HepG2 (cell line): Measurements from ENCODE around the gene NCBP2. TPM values are rescaled to one million over a fixed set of nuclear protein-coding genes. Genes with fewer than 3 reads are reported as not detected.

Experiments used
- SOX6 ChIP-seq, 2 experiments: fragments of 450-650 bp in 1 of 2; sonication (generic) in 1 of 2; formaldehyde crosslinking in 1 of 2; IDR thresholded peaks; 2 replicates each; pipeline versions ENCODE4 v1.4.0 to v1.6.1; 2017 to 2020; ENCODE audit warnings: antibody characterized with exemption in 1 of 2, mild to moderate bottlenecking in 1 of 2, missing genetic modification reagents in 1 of 2
- TCF12 ChIP-seq, 2 experiments: fragments of 450-650 bp in 1 of 2; sonication (generic) in 1 of 2; formaldehyde crosslinking in 1 of 2; IDR thresholded peaks; 2 replicates each; pipeline versions ENCODE4 v1.6.1 to v1.8.0; 2017 to 2022; ENCODE audit warnings: antibody characterized with exemption in 1 of 2, mild to moderate bottlenecking in 1 of 2, missing genetic modification reagents in 1 of 2, moderate library complexity in 1 of 2
- ZNF605 ChIP-seq: sonication (generic); formaldehyde crosslinking; IDR thresholded peaks from 2 replicates; pipeline ENCODE4 v1.8.0; 2022; ENCODE audit warnings: mild to moderate bottlenecking, missing genetic modification reagents
- polyA plus RNA-seq, 8 experiments: library from polyadenylated mRNA; depleted of rRNA in 3 of 8; stranded (reverse) in 7 of 8; unstranded in 1 of 8; fragments of >200 nt; fragmentation: Illumina TruSeq in 4 of 8; extraction: Trizol in 4 of 8; gene quantifications; 2 replicates each; pipeline versions ENCODE4 v1.2.1 to v1.2.3, GENCODE V29; 2011 to 2016; ENCODE audit warnings: low read depth in 4 of 8, missing spikeins in 1 of 8, mixed read lengths in 1 of 8; ENCODE audit not compliant: insufficient read depth in 1 of 8
- total RNA-seq, 5 experiments: library from RNA; depleted of rRNA; stranded (reverse); fragments of >200 nt; fragmentation: Illumina TruSeq; extraction: Trizol; gene quantifications; 2 replicates each; pipeline ENCODE4 v1.2.3, GENCODE V29; 2016; ENCODE audit warnings: low read depth in 1 of 5
- TF ChIP-seq, protein P1 (sequence below), 2 experiments: sonication (generic) in 1 of 2; formaldehyde crosslinking in 1 of 2; IDR thresholded peaks; 2 replicates each; pipeline versions ENCODE4 v1.6.1 to v1.9.0; 2014 to 2022; ENCODE audit warnings: antibody characterized with exemption in 1 of 2, borderline replicate concordance in 1 of 2, inconsistent platforms in 1 of 2, low read depth in 1 of 2, missing genetic modification reagents in 1 of 2
- TF ChIP-seq, protein P2 (sequence below): sonication (generic); formaldehyde crosslinking; IDR thresholded peaks from 2 replicates; pipeline ENCODE4 v1.4.0; 2020; ENCODE audit warnings: missing genetic modification reagents
- TF ChIP-seq, protein P3 (sequence below), 2 experiments: fragments of 450-650 bp in 1 of 2; sonication (generic) in 1 of 2; formaldehyde crosslinking in 1 of 2; IDR thresholded peaks; 2 replicates each; pipeline versions ENCODE4 v1.6.1 to v1.8.0; 2016 to 2022; ENCODE audit warnings: antibody characterized with exemption in 1 of 2, mild to moderate bottlenecking in 1 of 2, missing genetic modification reagents in 1 of 2

The NCBP2 gene
- total and polyA plus RNA-seq, 2 of the 13 experiments (the other 11 are each of a cell fraction or from before 2014, with no cell fraction given), result 58.7 to 95.5 TPM

DNA sequence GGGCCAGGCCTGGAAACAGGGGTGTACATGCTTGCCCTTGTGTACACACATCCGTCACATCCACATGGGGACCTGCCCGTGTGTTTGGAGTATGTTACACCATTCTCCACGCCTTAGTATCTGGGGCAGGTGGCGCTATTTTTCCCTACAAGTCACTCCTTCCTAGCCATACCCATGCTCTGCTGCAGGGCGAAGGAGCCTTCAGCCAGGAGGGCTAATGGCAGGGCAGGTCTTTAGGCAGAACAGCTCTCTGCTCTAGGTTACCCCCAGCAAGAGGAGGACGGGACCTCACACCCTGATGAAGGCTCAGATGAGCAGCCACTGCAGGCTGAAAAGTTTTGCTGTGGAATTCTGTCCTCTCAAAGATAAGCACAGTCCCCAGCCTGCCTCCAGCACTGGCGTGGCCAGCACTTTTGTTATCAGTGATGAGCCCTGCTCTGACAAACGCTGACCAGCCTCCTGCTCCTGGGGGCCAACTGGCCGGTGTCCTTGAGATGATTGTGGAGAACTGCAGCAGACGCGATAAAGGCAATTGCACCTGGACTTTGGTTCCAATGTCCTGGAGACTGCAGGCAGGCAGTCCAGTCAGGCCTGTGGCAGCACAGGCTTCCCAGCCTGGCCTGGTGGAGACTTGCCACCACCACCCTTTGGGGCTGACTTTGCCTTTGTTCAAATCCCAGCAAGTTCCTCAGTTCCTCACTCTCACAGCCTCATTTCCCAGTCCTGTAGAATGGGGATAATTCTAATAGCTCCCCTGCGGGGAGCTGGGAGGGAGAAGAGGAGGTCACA lies 46.1 kb upstream of the NCBP2 start (continued):
- TF ChIP-seq, protein P1, sequence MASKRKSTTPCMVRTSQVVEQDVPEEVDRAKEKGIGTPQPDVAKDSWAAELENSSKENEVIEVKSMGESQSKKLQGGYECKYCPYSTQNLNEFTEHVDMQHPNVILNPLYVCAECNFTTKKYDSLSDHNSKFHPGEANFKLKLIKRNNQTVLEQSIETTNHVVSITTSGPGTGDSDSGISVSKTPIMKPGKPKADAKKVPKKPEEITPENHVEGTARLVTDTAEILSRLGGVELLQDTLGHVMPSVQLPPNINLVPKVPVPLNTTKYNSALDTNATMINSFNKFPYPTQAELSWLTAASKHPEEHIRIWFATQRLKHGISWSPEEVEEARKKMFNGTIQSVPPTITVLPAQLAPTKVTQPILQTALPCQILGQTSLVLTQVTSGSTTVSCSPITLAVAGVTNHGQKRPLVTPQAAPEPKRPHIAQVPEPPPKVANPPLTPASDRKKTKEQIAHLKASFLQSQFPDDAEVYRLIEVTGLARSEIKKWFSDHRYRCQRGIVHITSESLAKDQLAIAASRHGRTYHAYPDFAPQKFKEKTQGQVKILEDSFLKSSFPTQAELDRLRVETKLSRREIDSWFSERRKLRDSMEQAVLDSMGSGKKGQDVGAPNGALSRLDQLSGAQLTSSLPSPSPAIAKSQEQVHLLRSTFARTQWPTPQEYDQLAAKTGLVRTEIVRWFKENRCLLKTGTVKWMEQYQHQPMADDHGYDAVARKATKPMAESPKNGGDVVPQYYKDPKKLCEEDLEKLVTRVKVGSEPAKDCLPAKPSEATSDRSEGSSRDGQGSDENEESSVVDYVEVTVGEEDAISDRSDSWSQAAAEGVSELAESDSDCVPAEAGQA (IDR thresholded peaks at IDR 0.05; ENCODE audit: low read depth), result 0 out of 2 replicates have a peak, but pooled peaks have one; percentile 33
- TF ChIP-seq, protein P1 (CRISPR knock-in tag; IDR thresholded peaks at IDR 0.05; ENCODE audit: borderline replicate concordance), result 0 out of 2 replicates have a peak, but pooled peaks have one; percentile 42
- TF ChIP-seq SOX6 (IDR thresholded peaks at IDR 0.05) (no peak), SOX6 (CRISPR knock-in tag; IDR thresholded peaks at IDR 0.05) (peak; percentile 84), TCF12 (IDR thresholded peaks at IDR 0.05) (no peak), TCF12 (CRISPR knock-in tag; IDR thresholded peaks at IDR 0.05) (0 out of 2 replicates have a peak, but pooled peaks have one; percentile 26), ZNF605 (CRISPR knock-in tag) (peak; percentile 71; the same call in 1 of the 2 replicates)
- TF ChIP-seq, protein P2, sequence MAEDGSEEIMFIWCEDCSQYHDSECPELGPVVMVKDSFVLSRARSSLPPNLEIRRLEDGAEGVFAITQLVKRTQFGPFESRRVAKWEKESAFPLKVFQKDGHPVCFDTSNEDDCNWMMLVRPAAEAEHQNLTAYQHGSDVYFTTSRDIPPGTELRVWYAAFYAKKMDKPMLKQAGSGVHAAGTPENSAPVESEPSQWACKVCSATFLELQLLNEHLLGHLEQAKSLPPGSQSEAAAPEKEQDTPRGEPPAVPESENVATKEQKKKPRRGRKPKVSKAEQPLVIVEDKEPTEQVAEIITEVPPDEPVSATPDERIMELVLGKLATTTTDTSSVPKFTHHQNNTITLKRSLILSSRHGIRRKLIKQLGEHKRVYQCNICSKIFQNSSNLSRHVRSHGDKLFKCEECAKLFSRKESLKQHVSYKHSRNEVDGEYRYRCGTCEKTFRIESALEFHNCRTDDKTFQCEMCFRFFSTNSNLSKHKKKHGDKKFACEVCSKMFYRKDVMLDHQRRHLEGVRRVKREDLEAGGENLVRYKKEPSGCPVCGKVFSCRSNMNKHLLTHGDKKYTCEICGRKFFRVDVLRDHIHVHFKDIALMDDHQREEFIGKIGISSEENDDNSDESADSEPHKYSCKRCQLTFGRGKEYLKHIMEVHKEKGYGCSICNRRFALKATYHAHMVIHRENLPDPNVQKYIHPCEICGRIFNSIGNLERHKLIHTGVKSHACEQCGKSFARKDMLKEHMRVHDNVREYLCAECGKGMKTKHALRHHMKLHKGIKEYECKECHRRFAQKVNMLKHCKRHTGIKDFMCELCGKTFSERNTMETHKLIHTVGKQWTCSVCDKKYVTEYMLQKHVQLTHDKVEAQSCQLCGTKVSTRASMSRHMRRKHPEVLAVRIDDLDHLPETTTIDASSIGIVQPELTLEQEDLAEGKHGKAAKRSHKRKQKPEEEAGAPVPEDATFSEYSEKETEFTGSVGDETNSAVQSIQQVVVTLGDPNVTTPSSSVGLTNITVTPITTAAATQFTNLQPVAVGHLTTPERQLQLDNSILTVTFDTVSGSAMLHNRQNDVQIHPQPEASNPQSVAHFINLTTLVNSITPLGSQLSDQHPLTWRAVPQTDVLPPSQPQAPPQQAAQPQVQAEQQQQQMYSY (CRISPR knock-in tag), result no peak
- TF ChIP-seq, protein P3, sequence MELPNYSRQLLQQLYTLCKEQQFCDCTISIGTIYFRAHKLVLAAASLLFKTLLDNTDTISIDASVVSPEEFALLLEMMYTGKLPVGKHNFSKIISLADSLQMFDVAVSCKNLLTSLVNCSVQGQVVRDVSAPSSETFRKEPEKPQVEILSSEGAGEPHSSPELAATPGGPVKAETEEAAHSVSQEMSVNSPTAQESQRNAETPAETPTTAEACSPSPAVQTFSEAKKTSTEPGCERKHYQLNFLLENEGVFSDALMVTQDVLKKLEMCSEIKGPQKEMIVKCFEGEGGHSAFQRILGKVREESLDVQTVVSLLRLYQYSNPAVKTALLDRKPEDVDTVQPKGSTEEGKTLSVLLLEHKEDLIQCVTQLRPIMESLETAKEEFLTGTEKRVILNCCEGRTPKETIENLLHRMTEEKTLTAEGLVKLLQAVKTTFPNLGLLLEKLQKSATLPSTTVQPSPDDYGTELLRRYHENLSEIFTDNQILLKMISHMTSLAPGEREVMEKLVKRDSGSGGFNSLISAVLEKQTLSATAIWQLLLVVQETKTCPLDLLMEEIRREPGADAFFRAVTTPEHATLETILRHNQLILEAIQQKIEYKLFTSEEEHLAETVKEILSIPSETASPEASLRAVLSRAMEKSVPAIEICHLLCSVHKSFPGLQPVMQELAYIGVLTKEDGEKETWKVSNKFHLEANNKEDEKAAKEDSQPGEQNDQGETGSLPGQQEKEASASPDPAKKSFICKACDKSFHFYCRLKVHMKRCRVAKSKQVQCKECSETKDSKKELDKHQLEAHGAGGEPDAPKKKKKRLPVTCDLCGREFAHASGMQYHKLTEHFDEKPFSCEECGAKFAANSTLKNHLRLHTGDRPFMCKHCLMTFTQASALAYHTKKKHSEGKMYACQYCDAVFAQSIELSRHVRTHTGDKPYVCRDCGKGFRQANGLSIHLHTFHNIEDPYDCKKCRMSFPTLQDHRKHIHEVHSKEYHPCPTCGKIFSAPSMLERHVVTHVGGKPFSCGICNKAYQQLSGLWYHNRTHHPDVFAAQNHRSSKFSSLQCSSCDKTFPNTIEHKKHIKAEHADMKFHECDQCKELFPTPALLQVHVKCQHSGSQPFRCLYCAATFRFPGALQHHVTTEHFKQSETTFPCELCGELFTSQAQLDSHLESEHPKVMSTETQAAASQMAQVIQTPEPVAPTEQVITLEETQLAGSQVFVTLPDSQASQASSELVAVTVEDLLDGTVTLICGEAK (IDR thresholded peaks at IDR 0.05), result no peak
- TF ChIP-seq, protein P3 (CRISPR knock-in tag; IDR thresholded peaks at IDR 0.05), result peak; percentile 55; the same call in 1 of the 2 replicates
